Neural cell (in vitro differentiated cells): Measurements from ENCODE around the gene PNKD. TPM values are rescaled to one million over a fixed set of nuclear protein-coding genes. Genes with fewer than 3 reads are reported as not detected.

ENCODE experiments used
- H2AFZ ChIP-seq: fragments of 200-600, 300-800 bp; sonication (generic), shearing (Covaris generic); 2 replicates; pipeline ENCODE4 v1.6.0; 2014; ENCODE audit warnings: low read depth, mild to moderate bottlenecking, antibody characterized with exemption, low read length, moderate library complexity
- H3F3A ChIP-seq: fragments of 200-600 bp; shearing (Covaris generic); 2 replicates; pipeline ENCODE4 v1.6.1; 2016; ENCODE audit warnings: mild to moderate bottlenecking, moderate library complexity, mixed read lengths, antibody characterized with exemption, low read length; ENCODE audit not compliant: insufficient read depth, poor library complexity, severe bottlenecking
- H3K27ac ChIP-seq: fragments of 200-600, 300-800 bp; sonication (generic), shearing (Covaris generic); 2 replicates; pipeline ENCODE4 v1.5.1; 2014; ENCODE audit warnings: mild to moderate bottlenecking, low read length, moderate library complexity
- H3K27me3 ChIP-seq: fragments of 300-800, 200-600 bp; sonication (generic), shearing (Covaris generic); 2 replicates; pipeline ENCODE4 v1.6.0; 2014; ENCODE audit warnings: mild to moderate bottlenecking, low read depth, low read length, moderate library complexity; ENCODE audit not compliant: insufficient read depth
- H3K36me3 ChIP-seq: fragments of 300-800, 200-600 bp; sonication (generic), shearing (Covaris generic); 2 replicates; pipeline ENCODE4 v1.5.1; 2014; ENCODE audit warnings: mild to moderate bottlenecking, antibody characterized with exemption, low read length, moderate library complexity; ENCODE audit not compliant: insufficient read depth
- H3K4me2 ChIP-seq: fragments of 300-800, 200-600 bp; sonication (generic), shearing (Covaris generic); 2 replicates; pipeline ENCODE4 v1.6.0; 2014; ENCODE audit warnings: mild to moderate bottlenecking, low read length
- H3K4me3 ChIP-seq: fragments of 300-800, 200-600 bp; sonication (generic), shearing (Covaris generic); 2 replicates; pipeline ENCODE4 v1.5.1; 2014; ENCODE audit warnings: mild to moderate bottlenecking, low read length, moderate library complexity
- H3K79me2 ChIP-seq: fragments of 200-600 bp; shearing (Covaris generic); replicated peaks from 2 replicates; pipeline ENCODE4 v1.6.0; 2014; ENCODE audit warnings: mild to moderate bottlenecking, low read length, moderate library complexity; ENCODE audit not compliant: insufficient read depth
- H3K9ac ChIP-seq: fragments of 300-800, 200-600 bp; sonication (generic), shearing (Covaris generic); 2 replicates; pipeline ENCODE4 v1.6.1; 2016; ENCODE audit warnings: mild to moderate bottlenecking, low read length, mixed read lengths
- H3K9me2 ChIP-seq: fragments of 200-600 bp; shearing (Covaris generic); 2 replicates; pipeline ENCODE4 v1.6.1; 2016; ENCODE audit warnings: mild to moderate bottlenecking, low read length, mixed read lengths; ENCODE audit not compliant: insufficient read depth
- H3K9me3 ChIP-seq: fragments of 200-600, 300-800 bp; sonication (generic), shearing (Covaris generic); 2 replicates; pipeline ENCODE4 v1.6.1; 2016; ENCODE audit warnings: mild to moderate bottlenecking, mixed run types, low read length, moderate library complexity, mixed read lengths
- H4K20me1 ChIP-seq: fragments of 200-600 bp; shearing (Covaris generic); 2 replicates; pipeline ENCODE4 v1.6.1; 2016; ENCODE audit warnings: mild to moderate bottlenecking, mixed run types; ENCODE audit not compliant: insufficient read depth
- EP300 ChIP-seq: fragments of 450-650 bp; conservative IDR thresholded peaks from 2 replicates; pipeline ENCODE4 v1.6.1; 2014; ENCODE audit warnings: antibody characterized with exemption, mild to moderate bottlenecking, moderate library complexity; ENCODE audit not compliant: poor library complexity, severe bottlenecking
- EZH2 ChIP-seq: fragments of 200-600, 300-800 bp; shearing (Covaris generic), sonication (generic); IDR thresholded peaks from 2 replicates; pipeline ENCODE4 v1.6.1; 2014; ENCODE audit warnings: antibody characterized with exemption, low read length, borderline replicate concordance, mild to moderate bottlenecking; ENCODE audit not compliant: insufficient read depth, poor library complexity, severe bottlenecking
- MXI1 ChIP-seq: fragments of 450-650 bp; conservative IDR thresholded peaks from 2 replicates; pipeline ENCODE4 v1.6.1; 2014; ENCODE audit warnings: antibody characterized with exemption, mild to moderate bottlenecking; ENCODE audit not compliant: poor library complexity, severe bottlenecking
- POLR2AphosphoS5 ChIP-seq: IDR thresholded peaks from 2 replicates; pipeline ENCODE4 v1.6.1; 2012
- RAD21 ChIP-seq: fragments of 450-650 bp; conservative IDR thresholded peaks from 2 replicates; pipeline ENCODE4 v1.6.1; 2014; ENCODE audit warnings: antibody characterized with exemption, mild to moderate bottlenecking, moderate library complexity
- SMC3 ChIP-seq: fragments of 450-650 bp; conservative IDR thresholded peaks from 2 replicates; pipeline ENCODE4 v1.6.1; 2014; ENCODE audit warnings: antibody characterized with exemption, mild to moderate bottlenecking, moderate library complexity; ENCODE audit not compliant: poor library complexity
- TAF1 ChIP-seq: IDR thresholded peaks from 2 replicates; pipeline ENCODE4 v1.6.1; 2012; ENCODE audit warnings: low read depth
- polyA plus RNA-seq: library from polyadenylated mRNA; depleted of rRNA; stranded (reverse); fragments of >200 nt; gene quantifications from 2 replicates; pipeline ENCODE4 v1.2.3, GENCODE V29; 2014
- TF ChIP-seq, protein P1 (sequence below): fragments of 450-650 bp; IDR thresholded peaks from 2 replicates; pipeline ENCODE4 v1.5.1; 2014; ENCODE audit warnings: antibody characterized with exemption, mild to moderate bottlenecking, moderate library complexity; ENCODE audit not compliant: poor library complexity, severe bottlenecking
- TF ChIP-seq, protein P2 (sequence below): IDR thresholded peaks from 2 replicates; pipeline ENCODE4 v1.6.1; 2012; ENCODE audit warnings: borderline replicate concordance

PNKD gene
- polyA plus RNA-seq, 1 donor from 2014 or later, result 59.7 TPM

DNA sequence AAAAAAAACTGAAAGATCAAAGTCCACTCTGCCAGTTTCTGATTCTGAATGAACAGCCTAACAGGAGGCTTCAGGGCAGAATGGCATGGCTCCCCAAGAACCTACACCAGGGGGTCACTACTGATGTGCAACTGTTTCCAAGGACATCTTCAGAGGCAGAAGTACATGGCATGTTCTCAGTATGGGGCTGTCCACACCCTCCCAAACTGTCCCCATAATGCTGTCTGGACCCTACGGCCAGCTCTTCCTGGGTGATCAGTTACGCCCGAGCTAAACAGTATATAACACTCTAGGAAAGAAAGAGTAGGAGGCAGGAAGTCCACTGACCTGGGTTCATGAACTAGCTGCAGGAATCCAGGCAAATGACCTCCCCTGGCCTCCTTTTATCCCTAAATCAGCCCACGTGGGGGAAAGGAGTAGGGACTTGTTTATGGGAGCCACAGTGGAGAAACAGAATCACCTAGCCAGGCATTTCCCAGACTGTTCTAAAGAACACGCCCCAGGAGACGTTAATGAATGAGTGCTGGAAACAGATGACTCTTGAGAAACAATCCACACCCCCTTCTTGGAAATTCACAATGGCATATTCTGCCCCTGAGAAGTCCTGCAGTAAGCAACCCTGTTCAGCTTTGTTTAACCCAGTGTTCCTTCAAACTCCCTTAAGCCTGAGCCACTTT lies 19.5 kb downstream of the PNKD start:
- Histone ChIP-seq H3F3A (no peaks in the 10 kb centered on the region), H3K4me3 (no peak overlapping the region), H3K4me2 (no peak overlapping the region), H3K9ac (no peak overlapping the region), H4K20me1 (no peaks in the 10 kb centered on the region), H3K27ac (no peak overlapping the region), H3K79me2 (no peaks in the 10 kb centered on the region), H3K9me3 (no peaks in the 10 kb centered on the region), H3K9me2 (no peaks in the 10 kb centered on the region), H2AFZ (no peak overlapping the region), H3K36me3 (no peaks in the 10 kb centered on the region), H3K27me3 (peaks cover 4% of the 10 kb centered on the region)
- TF ChIP-seq MXI1 (no peak), RAD21 (no peak), EP300 (no peak), POLR2AphosphoS5 (no peak), SMC3 (no peak), EZH2 (no peak), TAF1 (no peak)
- TF ChIP-seq, protein P1, sequence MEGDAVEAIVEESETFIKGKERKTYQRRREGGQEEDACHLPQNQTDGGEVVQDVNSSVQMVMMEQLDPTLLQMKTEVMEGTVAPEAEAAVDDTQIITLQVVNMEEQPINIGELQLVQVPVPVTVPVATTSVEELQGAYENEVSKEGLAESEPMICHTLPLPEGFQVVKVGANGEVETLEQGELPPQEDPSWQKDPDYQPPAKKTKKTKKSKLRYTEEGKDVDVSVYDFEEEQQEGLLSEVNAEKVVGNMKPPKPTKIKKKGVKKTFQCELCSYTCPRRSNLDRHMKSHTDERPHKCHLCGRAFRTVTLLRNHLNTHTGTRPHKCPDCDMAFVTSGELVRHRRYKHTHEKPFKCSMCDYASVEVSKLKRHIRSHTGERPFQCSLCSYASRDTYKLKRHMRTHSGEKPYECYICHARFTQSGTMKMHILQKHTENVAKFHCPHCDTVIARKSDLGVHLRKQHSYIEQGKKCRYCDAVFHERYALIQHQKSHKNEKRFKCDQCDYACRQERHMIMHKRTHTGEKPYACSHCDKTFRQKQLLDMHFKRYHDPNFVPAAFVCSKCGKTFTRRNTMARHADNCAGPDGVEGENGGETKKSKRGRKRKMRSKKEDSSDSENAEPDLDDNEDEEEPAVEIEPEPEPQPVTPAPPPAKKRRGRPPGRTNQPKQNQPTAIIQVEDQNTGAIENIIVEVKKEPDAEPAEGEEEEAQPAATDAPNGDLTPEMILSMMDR, result no peak
- TF ChIP-seq, protein P2, sequence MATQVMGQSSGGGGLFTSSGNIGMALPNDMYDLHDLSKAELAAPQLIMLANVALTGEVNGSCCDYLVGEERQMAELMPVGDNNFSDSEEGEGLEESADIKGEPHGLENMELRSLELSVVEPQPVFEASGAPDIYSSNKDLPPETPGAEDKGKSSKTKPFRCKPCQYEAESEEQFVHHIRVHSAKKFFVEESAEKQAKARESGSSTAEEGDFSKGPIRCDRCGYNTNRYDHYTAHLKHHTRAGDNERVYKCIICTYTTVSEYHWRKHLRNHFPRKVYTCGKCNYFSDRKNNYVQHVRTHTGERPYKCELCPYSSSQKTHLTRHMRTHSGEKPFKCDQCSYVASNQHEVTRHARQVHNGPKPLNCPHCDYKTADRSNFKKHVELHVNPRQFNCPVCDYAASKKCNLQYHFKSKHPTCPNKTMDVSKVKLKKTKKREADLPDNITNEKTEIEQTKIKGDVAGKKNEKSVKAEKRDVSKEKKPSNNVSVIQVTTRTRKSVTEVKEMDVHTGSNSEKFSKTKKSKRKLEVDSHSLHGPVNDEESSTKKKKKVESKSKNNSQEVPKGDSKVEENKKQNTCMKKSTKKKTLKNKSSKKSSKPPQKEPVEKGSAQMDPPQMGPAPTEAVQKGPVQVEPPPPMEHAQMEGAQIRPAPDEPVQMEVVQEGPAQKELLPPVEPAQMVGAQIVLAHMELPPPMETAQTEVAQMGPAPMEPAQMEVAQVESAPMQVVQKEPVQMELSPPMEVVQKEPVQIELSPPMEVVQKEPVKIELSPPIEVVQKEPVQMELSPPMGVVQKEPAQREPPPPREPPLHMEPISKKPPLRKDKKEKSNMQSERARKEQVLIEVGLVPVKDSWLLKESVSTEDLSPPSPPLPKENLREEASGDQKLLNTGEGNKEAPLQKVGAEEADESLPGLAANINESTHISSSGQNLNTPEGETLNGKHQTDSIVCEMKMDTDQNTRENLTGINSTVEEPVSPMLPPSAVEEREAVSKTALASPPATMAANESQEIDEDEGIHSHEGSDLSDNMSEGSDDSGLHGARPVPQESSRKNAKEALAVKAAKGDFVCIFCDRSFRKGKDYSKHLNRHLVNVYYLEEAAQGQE, result no peak

DNA sequence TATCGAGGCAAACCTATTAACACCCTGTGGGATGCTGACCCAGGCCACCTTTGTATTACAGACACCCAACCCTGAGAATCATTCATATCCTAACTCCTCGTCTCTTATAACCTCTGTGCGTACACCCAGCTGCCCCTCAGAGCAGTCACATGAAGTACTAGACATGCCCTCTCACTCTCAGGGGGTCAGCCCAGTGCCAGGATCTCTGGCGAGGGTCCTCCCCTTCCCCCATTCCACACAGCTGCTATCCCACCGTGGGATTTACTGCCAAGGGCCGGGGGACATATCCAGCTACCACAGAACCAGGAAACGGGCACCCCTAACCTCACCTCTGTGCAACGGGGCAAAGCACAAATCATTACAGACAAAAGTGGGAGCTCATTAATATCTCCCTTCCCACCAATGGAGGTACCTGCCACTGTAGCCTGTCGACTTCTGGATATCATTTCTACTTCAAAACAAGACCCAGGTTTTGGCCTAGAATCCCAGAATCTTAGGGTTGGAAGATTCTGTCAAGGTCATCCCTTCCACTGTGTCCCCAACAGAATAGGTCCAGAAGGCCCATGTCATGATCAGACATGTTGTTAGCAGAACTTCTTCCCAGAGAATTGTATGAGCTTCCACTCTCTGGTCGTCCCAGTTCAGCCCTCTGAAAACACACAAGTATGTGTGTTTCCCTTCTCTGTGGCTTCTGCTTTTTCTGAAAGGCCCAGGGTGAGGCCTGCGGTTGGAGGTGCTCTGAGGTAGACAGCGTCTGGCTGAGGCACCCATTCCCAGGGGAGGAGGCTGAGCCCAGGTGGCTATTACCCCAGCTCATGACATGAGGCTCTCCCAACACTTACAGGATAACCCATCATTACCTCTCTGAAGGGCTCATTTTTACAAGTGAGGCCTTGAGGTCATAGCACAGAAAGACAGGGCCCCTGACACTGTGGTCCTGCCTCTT lies 20.3 kb downstream of the PNKD start:
- Histone ChIP-seq H3K4me3 (no peak overlapping the region), H4K20me1 (no peaks in the 10 kb centered on the region), H3F3A (no peaks in the 10 kb centered on the region), H3K9me2 (no peaks in the 10 kb centered on the region), H3K9me3 (no peaks in the 10 kb centered on the region), H3K4me2 (no peak overlapping the region), H3K36me3 (no peaks in the 10 kb centered on the region), H3K27ac (no peak overlapping the region), H3K79me2 (no peaks in the 10 kb centered on the region), H2AFZ (no peak overlapping the region), H3K27me3 (peaks cover 4% of the 10 kb centered on the region), H3K9ac (no peak overlapping the region)
- TF ChIP-seq TAF1 (no peak), MXI1 (no peak), RAD21 (no peak), SMC3 (no peak), POLR2AphosphoS5 (no peak), EP300 (no peak), EZH2 (no peak)
- TF ChIP-seq, protein P2, result no peak
- TF ChIP-seq, protein P1, result no peak
